HG03575 (cell line): ENCODE results near the gene JAG2.

ENCODE experiments used
- ATAC-seq: cut with Tn5 transposase; IDR thresholded peaks from one replicate; pipeline ENCODE4 v1.9.1; 2021; ENCODE audit not compliant: unreplicated experiment, insufficient number of reproducible peaks, low FRiP score; ENCODE audit errors: extremely low read depth

The JAG2 gene

GRCh38 chr14:105204931-105205672, 36.5 kb upstream of the JAG2 start:
- no peak for ATAC-seq

- ATAC-seq = no peak
Measured at GRCh38 chr14:105204206-105204930, 35.8 kb upstream of the JAG2 start.

- no peak for ATAC-seq
Measured at GRCh38 chr14:105203701-105204100, 35.1 kb upstream of the JAG2 start.

- ATAC-seq = no peak
Measured at GRCh38 chr14:105203057-105203531, 34.5 kb upstream of the JAG2 start.

GRCh38 chr14:105201925-105202513, 33.4 kb upstream of the JAG2 start:
- ATAC-seq = no peak

- ATAC-seq = no peak
Measured at GRCh38 chr14:105201156-105201924, 32.8 kb upstream of the JAG2 start.

DNA sequence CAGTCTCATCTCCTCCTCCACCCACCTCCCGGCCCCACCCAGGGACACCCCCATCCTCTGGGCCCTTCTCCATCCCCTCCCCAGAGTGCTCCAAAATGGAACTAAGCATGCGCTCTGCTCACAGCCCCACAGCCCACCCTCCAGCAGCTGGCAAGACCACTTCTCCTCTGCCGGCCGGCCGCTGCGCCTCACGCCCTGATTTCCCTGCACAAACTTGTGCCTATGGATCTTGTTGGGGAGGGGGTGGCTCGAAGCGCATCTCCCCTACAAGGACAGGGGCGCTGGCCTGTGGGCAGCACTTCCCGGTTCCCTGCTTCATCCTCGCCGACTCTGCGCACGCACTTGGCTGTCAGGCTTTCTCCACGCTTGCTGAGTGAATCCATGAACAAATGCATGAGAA, 32.1 kb upstream of the JAG2 start:
- ATAC-seq = no peak

DNA sequence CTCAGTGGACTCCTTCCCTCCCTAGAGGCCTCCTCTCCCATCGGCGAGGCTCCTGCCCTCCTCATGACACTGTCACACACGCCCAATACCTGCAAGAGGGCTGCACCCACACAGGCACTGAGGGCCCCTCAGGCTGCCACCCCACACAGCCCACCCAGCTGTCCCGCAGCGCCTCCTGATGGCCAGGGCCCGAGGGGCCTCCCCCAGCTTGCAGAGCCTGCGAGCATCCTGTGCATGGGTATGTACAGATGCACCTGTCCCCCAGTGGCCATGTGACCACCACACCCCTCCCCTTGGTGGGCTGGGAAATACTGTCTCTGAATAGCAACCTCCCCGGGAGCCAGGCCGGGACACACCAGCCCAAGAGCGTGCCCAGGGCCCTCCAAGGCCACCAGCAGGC, 31.5 kb upstream of the JAG2 start:
- ATAC-seq = no peak

DNA sequence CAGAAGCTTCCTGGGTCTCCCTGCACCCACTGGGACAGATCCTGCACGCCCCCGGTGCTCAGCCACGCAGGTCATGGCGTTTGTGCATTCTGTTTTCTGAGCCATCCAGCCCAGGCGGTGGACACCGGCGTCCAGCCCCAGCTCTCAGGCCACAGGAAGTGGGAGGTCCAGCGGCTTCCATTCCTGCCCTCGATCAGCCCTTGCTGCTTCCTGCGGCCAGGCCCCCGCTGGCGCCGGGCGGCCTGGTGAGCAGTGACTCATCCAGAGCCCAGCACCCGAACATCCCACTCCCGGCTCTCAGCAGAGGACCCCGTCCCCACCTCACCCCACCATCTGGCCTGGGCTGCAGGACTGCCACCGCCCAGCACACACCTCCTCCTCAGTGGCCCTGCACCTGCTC, 30.5 kb upstream of the JAG2 start:
- no peak for ATAC-seq

DNA sequence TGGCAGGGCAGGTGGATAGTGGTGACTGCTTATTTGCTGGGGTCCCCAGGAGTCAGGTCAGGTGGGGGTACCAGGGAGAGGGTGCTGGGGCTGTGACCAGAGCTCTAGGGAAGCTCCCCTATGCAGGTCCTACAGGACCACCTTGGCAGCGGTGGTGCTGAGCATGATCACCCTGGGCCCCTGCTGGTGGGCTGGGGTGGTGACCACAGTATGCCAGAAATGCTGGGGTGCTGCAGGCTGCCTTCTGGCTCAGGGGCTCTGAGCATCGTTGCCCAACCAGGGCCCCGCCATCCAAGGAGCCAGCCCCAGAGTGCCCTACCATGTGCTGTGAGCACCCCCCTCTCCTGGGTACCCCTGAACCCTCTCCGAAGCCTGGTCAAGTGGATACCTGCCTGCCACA, 30.0 kb upstream of the JAG2 start:
- no peak for ATAC-seq

GRCh38 chr14:105197211-105197641, 28.6 kb upstream of the JAG2 start:
- ATAC-seq = no peak

DNA sequence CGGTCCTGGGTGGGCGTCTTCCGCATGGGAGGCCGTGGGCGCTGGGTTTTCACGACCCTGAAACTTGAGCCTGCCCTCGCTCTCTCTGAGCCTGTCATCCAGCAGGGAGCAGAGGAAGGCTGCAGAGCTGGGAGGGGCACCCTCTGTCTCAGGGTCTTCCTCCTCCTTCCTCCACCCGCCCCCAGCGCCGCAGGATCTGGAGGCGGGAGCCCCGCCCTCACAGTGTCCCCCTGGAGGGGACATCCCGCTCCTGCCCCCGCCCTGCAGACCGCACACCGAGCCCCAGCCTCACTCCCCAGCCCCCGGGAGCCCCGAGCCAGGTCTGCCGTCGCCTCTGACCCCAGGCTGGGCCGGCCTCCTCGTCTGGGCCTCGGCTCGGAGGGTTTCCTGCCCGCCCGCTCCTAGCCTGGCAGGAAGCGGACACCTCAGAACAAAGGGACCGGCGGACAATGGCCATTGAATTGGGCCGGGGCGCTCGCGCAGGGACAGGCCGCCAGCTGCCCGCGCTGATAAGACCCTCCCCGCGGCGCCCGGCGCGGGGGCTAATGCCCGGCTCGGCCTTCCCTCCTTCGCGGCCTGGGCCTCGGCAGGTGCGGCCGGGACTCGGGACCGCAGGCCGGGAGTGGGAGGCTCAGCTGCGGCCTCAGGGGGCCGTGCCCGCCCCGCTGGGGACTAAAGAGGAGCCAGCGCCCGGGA, 27.8 kb upstream of the JAG2 start:
- ATAC-seq = no peak

- no peak for ATAC-seq
Measured at GRCh38 chr14:105195522-105196264, 27.1 kb upstream of the JAG2 start.

- no peak for ATAC-seq
Measured at GRCh38 chr14:105195051-105195450, 26.5 kb upstream of the JAG2 start.

- ATAC-seq = no peak
Measured at GRCh38 chr14:105193916-105194782, 25.6 kb upstream of the JAG2 start.

GRCh38 chr14:105192866-105193731, 24.5 kb upstream of the JAG2 start:
- ATAC-seq = no peak
